ENCODE data around the gene AMBRA1.

The AMBRA1 gene

GRCh38 chr11:46346886-46347636 lies 246.8 kb downstream of the AMBRA1 start, which contains the start of gene DGKZ:
TSS of gene DGKZ (plus strand) at chr11:46347463. CDS start at chr11:46347660, 197 bp downstream.
- DNase-seq (ENCODE audit: low spot score) = peak; percentile 97

More at GRCh38 chr11:46346886-46347636, 246.8 kb downstream of the AMBRA1 start, which contains the start of gene DGKZ:
- TF ChIP-seq CTCF (IDR thresholded peaks at IDR 0.05; ENCODE audit: extremely low read depth, missing control alignments) = peak; percentile 94
